Peyer's patch (tissue), 4 donors: ENCODE measurements around the gene RELCH. TPM values are rescaled to one million over a fixed set of nuclear protein-coding genes. Genes with fewer than 3 reads are reported as not detected.

ENCODE experiments used
- DNase-seq, 3 donors: peaks; one replicate each; pipeline ENCODE4 v3.0.0-alpha.2; 2017 to 2019
- H3K27ac ChIP-seq, 4 donors: fragments of 200-600 bp; sonication (generic); one replicate each; pipeline ENCODE4 v1.5.1; 2016 to 2019
- H3K27me3 ChIP-seq, 2 donors: fragments of 200-600 bp; sonication (generic); one replicate each; pipeline ENCODE4 v1.5.1; 2019
- H3K36me3 ChIP-seq, 3 donors: fragments of 200-600 bp; sonication (generic); one replicate each; pipeline ENCODE4 v1.5.1; 2016 to 2019
- H3K4me1 ChIP-seq, 4 donors: fragments of 200-600 bp; sonication (generic); one replicate each; pipeline ENCODE4 v1.5.1; 2016 to 2019
- H3K4me3 ChIP-seq, 4 donors: fragments of 200-600 bp; sonication (generic); 1 replicate in 3 of 4; 2 replicates in 1 of 4; pipeline ENCODE4 v1.5.1; 2016 to 2019; ENCODE audit warnings: mild to moderate bottlenecking in 1 of 4
- H3K9me3 ChIP-seq, 4 donors: fragments of 200-600 bp; sonication (generic); one replicate each; pipeline ENCODE4 v1.5.1; 2016 to 2019; ENCODE audit warnings: mild to moderate bottlenecking in 1 of 4
- CTCF ChIP-seq, 6 experiments: fragments of 450-650 bp in 4 of 6; fragments of 200-600 bp in 2 of 6; sonication (generic) in 1 of 6; IDR thresholded peaks; one replicate each; pipeline ENCODE4 v1.5.1; 2017 to 2019; ENCODE audit warnings: antibody characterized with exemption in 6 of 6, mild to moderate bottlenecking in 3 of 6, moderate library complexity in 1 of 6
- POLR2A ChIP-seq, 2 donors: fragments of 450-650 bp; IDR thresholded peaks; one replicate each; pipeline ENCODE4 v1.5.1; 2017; ENCODE audit warnings: antibody characterized with exemption in 2 of 2, mild to moderate bottlenecking in 2 of 2, moderate library complexity in 2 of 2
- total RNA-seq, 4 donors: library from RNA; depleted of rRNA; stranded (reverse); fragments of >200 nt; gene quantifications; one replicate each; pipeline ENCODE4 v1.1.0, GENCODE V29; 2016

The RELCH gene
- total RNA-seq, 4 donors from 2014 or later = 51.1 to 71.6 (median 55.6) TPM

GRCh38 chr18:62209046-62209445 is 22.0 kb downstream of the RELCH start:
- DNase-seq = no peak
- H3K9me3 ChIP-seq = no peaks in the 10 kb centered on the region
- TF ChIP-seq POLR2A (IDR thresholded peaks at IDR 0.05) (no peak), CTCF (IDR thresholded peaks at IDR 0.05) (no peak)

GRCh38 chr18:62210138-62210537 is 23.1 kb downstream of the RELCH start:
- no peak for TF ChIP-seq POLR2A (IDR thresholded peaks at IDR 0.05)
- TF ChIP-seq CTCF (IDR thresholded peaks at IDR 0.05) = no peak
- H3K27me3 ChIP-seq = no peaks in the 10 kb centered on the region
- no peaks in the 10 kb centered on the region for H3K9me3 ChIP-seq
- H3K36me3 ChIP-seq = peaks cover 0 to 15% (median 0%) of the 10 kb centered on the region in 3 donors
- no peak for DNase-seq
- no peak overlapping the region for H3K27ac ChIP-seq
- H3K4me1 ChIP-seq = peaks cover 0 to 8% (median 0%) of the 10 kb centered on the region in 4 donors
- H3K4me3 ChIP-seq = no peak overlapping the region

More at GRCh38 chr18:62209046-62209445, 22.0 kb downstream of the RELCH start:
- H3K27me3 ChIP-seq = no peaks in the 10 kb centered on the region
- H3K4me1 ChIP-seq = peaks cover 0 to 8% (median 0%) of the 10 kb centered on the region in 4 donors
- peaks cover 0 to 8% (median 0%) of the 10 kb centered on the region in 3 donors for H3K36me3 ChIP-seq
- H3K27ac ChIP-seq = no peak overlapping the region
- no peak overlapping the region for H3K4me3 ChIP-seq

- Histone ChIP-seq H3K27ac (no peak overlapping the region), H3K27me3 (no peaks in the 10 kb centered on the region), H3K4me3 (no peak overlapping the region), H3K4me1 (peaks cover 0 to 8% (median 0%) of the 10 kb centered on the region in 4 donors), H3K9me3 (no peaks in the 10 kb centered on the region), H3K36me3 (peaks cover 0 to 15% (median 0%) of the 10 kb centered on the region in 3 donors)
- no peak for TF ChIP-seq POLR2A (IDR thresholded peaks at IDR 0.05)
- no peak for TF ChIP-seq CTCF (IDR thresholded peaks at IDR 0.05)
- no peak for DNase-seq
Measured at GRCh38 chr18:62211325-62211828, 24.3 kb downstream of the RELCH start.

- Histone ChIP-seq H3K4me3 (no peak overlapping the region), H3K4me1 (peaks cover 0 to 8% (median 0%) of the 10 kb centered on the region in 4 donors), H3K27me3 (no peaks in the 10 kb centered on the region), H3K9me3 (no peaks in the 10 kb centered on the region), H3K36me3 (peaks cover 0 to 15% (median 0%) of the 10 kb centered on the region in 3 donors), H3K27ac (no peak overlapping the region)
- TF ChIP-seq CTCF (IDR thresholded peaks at IDR 0.05) = no peak
- TF ChIP-seq POLR2A (IDR thresholded peaks at IDR 0.05) = no peak
- no peak for DNase-seq
Measured at GRCh38 chr18:62214790-62215189, 27.7 kb downstream of the RELCH start.

GRCh38 chr18:62224229-62224628 is 37.2 kb downstream of the RELCH start:
- Histone ChIP-seq H3K9me3 (no peaks in the 10 kb centered on the region), H3K36me3 (peaks cover 0 to 42% (median 0%) of the 10 kb centered on the region in 3 donors), H3K27me3 (no peaks in the 10 kb centered on the region), H3K27ac (no peak overlapping the region), H3K4me3 (no peak overlapping the region), H3K4me1 (no peaks in the 10 kb centered on the region)
- no peak for DNase-seq
- TF ChIP-seq CTCF (IDR thresholded peaks at IDR 0.05) = no peak
- TF ChIP-seq POLR2A (IDR thresholded peaks at IDR 0.05) = no peak
